Measurements from ENCODE around the gene CEPT1. TPM values are rescaled to one million over a fixed set of nuclear protein-coding genes. Genes with fewer than 3 reads are reported as not detected.
"Not testable (repeated sequence)": the region's sequence is repeated elsewhere in the genome, so short reads cannot be mapped to it uniquely, and the experiment has no call there.

The CEPT1 gene
- 26.6 TPM for total RNA-seq

- peak; percentile 89 for ATAC-seq
These were observed at the start of gene CEPT1, which contains the start of gene DRAM2 for GRCh38 chr1:111139956-111140679. CEPT1 (plus strand) TSS chr1:111140223; CDS start chr1:111147715, 7,492 bp downstream. DRAM2 (minus strand) TSS chr1:111140093; CDS start chr1:111131554, 8,539 bp downstream.

DNA sequence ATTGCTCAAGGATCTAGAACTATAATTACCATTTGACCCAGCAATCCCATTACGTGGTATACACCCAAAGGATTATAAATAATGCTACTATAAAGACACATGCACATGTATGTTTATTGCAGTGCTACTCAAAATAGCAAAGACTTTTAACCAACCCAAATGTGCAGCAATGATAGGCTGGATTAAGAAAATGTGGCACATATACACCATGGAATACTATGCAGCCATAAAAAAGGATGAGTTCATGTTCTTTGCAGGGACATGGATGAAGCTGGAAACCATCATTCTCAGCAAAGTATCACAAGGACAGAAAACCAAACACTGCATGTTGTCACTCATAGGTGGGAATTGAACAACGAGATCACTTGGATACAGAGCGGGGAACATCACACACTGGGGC is 44.6 kb upstream of the CEPT1 start:
- ATAC-seq; DNase-seq (ENCODE audit: low spot score): not testable (repeated sequence)

More at GRCh38 chr1:111139956-111140679, at the start of gene CEPT1, which contains the start of gene DRAM2:
- DNase-seq (ENCODE audit: low spot score), result peak; percentile 97

GRCh38 chr1:111097356-111098099 is 42.5 kb upstream of the CEPT1 start:
- DNase-seq (ENCODE audit: low spot score) (no peak), ATAC-seq (peak; percentile 55)

- ATAC-seq, result no peak
- DNase-seq (ENCODE audit: low spot score), result no peak
These were observed 40.7 kb upstream of the CEPT1 start for GRCh38 chr1:111099289-111099688.

- DNase-seq (ENCODE audit: low spot score) (no peak), ATAC-seq (no peak)
These were observed 38.0 kb upstream of the CEPT1 start for GRCh38 chr1:111101854-111102642.

DNA sequence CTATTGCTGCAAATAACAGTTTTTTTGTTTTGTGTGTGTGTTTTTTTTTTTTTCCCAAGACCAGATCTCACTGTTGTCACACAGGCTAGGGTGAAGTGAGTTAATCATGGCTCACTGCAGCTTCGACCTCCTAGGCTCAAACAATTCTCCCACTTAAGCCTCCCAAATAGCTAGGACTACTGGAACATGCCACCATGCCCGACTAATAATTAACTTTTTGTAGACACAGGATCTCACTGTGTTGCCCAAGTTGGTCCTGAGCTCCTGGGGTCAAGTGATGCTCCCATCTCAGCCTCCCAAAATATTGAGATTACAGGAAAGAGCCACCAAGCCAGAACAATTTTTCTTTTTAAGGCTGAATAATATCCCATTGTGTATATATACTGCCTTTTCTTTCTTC is 35.0 kb upstream of the CEPT1 start:
- ATAC-seq (no peak), DNase-seq (ENCODE audit: low spot score) (no peak)

GRCh38 chr1:111110197-111110899 is 29.7 kb upstream of the CEPT1 start:
- ATAC-seq (peak; percentile 99), DNase-seq (ENCODE audit: low spot score) (peak; percentile 55)

DNA sequence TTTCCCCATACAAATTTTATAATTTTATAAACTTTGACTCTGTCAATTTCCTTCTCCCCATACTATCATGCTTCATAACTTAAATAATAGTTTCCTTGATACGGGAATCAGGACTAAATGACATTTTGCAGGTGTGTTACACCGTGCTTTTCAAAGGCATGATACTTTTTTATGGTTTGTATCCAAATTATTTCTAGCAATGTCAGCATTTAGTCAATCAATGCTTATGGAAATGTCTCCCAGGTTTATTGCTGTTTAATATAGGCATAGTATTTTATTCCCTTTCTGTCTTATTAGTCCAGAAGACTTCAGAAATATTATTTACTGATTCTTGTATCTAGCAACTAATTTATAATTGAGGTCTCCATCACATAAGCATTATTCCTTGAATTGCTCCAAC is 23.5 kb upstream of the CEPT1 start:
- DNase-seq (ENCODE audit: low spot score) (no peak), ATAC-seq (no peak)

DNA sequence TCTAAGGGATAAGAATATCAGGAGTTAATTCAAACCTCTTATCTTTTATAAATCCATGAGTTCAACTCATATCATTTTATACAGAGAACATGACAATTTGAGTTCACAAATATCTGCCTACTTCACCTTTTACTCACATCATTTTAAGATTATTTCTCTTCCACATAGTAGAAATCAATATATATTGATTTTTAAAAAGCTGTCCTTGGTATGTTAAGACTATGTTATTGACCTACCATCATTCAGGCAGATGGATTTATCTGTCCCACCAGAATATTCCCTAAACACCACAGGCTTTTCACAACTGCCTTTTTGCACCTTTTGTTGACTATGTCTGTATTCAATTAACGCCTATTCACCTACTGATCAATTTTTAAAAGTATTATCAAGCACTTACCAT is 13.7 kb upstream of the CEPT1 start:
- no peak for DNase-seq (ENCODE audit: low spot score)
- no peak for ATAC-seq

DNA sequence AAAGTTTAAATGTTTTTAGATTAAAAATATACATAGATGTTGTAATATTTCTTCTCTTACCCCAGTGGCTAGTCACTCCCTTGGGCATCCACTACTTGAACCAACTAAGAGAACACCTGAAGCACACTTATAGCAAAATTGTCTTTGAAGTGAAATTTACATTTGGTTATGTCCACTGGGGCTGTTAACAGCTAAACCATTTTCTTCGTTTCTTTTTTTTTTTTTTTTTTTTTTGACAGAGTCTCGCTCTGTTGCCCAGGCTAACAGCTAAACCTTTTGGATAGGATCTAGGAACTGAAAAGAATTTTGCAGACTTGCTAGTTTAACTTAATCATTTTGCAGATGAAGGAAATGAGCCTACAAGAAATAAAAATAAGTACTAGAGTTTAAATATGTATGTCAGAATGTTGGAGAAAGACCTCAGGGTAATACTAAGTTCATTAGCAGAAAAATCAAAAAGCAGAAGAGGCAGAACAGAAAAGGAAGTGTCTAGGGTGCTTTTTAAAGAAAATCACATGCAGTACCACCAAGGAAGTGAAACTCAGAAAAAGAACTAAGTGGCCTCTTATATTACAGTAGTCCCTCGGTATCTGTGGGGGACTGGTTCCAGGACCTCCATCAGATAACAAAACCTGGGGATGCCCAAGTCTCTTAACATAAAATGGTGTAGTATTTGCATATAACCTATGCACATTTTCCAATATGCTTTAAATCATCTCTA is 11.9 kb upstream of the CEPT1 start:
- ATAC-seq (peak; percentile 16), DNase-seq (ENCODE audit: low spot score) (no peak)

GRCh38 chr1:111129376-111129775 is 10.6 kb upstream of the CEPT1 start:
- ATAC-seq, result no peak
- no peak for DNase-seq (ENCODE audit: low spot score)

DNA sequence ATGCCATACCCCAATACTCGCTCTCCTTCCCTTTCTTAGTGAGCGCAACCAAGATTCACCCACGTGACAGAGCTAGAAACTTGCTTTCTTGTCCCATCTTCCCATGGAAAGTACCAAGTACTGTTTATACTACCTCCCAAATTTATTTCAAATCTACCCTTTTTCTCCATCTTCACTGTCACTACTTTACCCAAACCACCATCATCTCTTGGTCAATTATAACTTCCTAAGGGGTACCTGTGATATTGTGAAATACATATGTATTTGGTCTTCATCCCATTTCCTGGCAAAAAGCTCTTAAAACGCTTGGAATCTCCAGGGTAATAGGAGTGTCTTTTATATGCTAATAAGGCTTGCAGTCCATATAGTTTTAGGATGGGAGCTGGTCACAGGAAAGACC is 8.3 kb upstream of the CEPT1 start:
- no peak for DNase-seq (ENCODE audit: low spot score)
- ATAC-seq, result no peak

DNA sequence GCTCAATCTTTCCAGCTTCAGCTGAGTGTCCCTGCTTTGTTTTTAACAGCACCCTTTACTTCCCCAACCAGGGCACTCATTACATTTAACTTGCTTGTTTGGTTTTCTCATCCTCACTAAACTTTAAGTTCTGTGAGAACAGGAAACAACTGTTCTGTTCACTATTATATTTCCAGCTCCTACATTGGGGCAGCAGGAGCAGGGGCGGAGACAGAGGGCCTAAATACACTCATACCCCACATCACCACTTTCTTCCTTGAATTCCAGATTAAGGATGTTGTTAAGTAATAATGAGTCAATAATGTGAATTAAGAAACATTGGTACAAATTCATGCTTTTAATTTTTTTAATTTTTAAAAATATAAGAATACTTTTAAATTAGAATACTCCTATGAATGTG is 6.2 kb upstream of the CEPT1 start:
- DNase-seq (ENCODE audit: low spot score) (no peak), ATAC-seq (no peak)

DNA sequence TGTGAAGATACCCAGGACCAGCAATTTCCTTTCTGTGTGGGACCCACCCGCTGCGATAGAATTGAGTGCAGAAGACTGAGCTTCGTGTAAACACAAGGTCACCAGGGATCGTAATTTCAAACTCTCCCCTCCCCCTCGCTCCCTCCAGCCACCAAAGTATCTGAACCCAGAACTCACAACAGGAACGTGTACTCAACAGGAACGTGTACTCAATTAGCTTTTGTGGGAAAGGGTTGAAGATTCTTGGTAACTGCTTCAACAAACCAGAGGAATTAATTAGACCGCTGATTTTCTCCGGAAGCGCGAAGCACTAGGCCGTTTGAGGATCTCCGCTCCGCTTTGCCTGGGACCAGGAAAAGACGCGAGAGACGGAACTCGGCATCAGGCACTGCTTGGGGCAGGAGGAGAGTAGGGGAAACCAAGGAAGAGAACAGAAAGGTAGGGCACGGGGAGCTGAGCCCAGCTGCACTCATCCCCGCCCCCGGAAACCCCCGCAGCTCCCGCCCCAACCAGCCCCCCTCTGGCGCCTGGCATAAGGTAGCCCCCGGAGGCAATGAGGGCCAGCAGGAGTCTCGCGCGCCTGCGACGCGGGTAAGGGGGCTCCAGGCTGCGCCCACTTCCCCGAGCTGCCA is 583 bp upstream of the CEPT1 start:
- DNase-seq (ENCODE audit: low spot score) (peak; percentile 58), ATAC-seq (peak; percentile 43)

- DNase-seq (ENCODE audit: low spot score) (no peak), ATAC-seq (peak; percentile 77)
These were observed 601 bp downstream of the CEPT1 start for GRCh38 chr1:111140680-111140967.

- DNase-seq (ENCODE audit: low spot score) (no peak), ATAC-seq (no peak)
These were observed 1.5 kb downstream of the CEPT1 start for GRCh38 chr1:111141245-111142220.

GRCh38 chr1:111142356-111142975 is 2.4 kb downstream of the CEPT1 start:
- ATAC-seq (peak; percentile 49), DNase-seq (ENCODE audit: low spot score) (no peak)

GRCh38 chr1:111145542-111145941 is 5.5 kb downstream of the CEPT1 start:
- DNase-seq (ENCODE audit: low spot score) (no peak), ATAC-seq (peak; percentile 21)
